SU-DHL-6 (cell line): ENCODE data around the gene SPRTN.

Experiments
- H2AFZ ChIP-seq: fragments of 200-600 bp; sonication (generic); 2 replicates; pipeline ENCODE4 v1.6.1; 2014; ENCODE audit warnings: low read depth, mild to moderate bottlenecking, moderate library complexity, mixed read lengths, antibody characterized with exemption, low read length; ENCODE audit not compliant: severe bottlenecking
- H3F3A ChIP-seq: fragments of 200-600 bp; shearing (Covaris generic); 2 replicates; pipeline ENCODE4 v1.6.0; 2016; ENCODE audit warnings: antibody characterized with exemption, mild to moderate bottlenecking; ENCODE audit not compliant: insufficient read depth
- H3K27ac ChIP-seq: fragments of 200-600 bp; sonication (generic); 2 replicates; pipeline ENCODE4 v1.5.1; 2016; ENCODE audit warnings: low read depth, mild to moderate bottlenecking, low read length, moderate library complexity, mixed read lengths
- H3K27me3 ChIP-seq: fragments of 200-600 bp; sonication (generic), shearing (Covaris generic); 2 replicates; pipeline ENCODE4 v1.6.0; 2014; ENCODE audit warnings: mild to moderate bottlenecking, low read length
- H3K36me3 ChIP-seq: fragments of 200-600 bp; sonication (generic); 2 replicates; pipeline ENCODE4 v1.6.1; 2014; ENCODE audit warnings: mild to moderate bottlenecking, low read length, mixed read lengths
- H3K4me2 ChIP-seq: fragments of 300-600, 200-600 bp; shearing (Covaris generic), sonication (generic); 2 replicates; pipeline ENCODE4 v1.6.0; 2014; ENCODE audit warnings: low read length, low read depth, mild to moderate bottlenecking; ENCODE audit not compliant: poor library complexity, severe bottlenecking
- H3K4me3 ChIP-seq: fragments of 200-600 bp; sonication (generic); 2 replicates; pipeline ENCODE4 v1.5.1; 2014; ENCODE audit warnings: antibody characterized with exemption, low read length, mild to moderate bottlenecking, mixed read lengths; ENCODE audit not compliant: insufficient read depth, poor library complexity, severe bottlenecking
- H3K79me2 ChIP-seq: fragments of 200-600 bp; sonication (generic); 2 replicates; pipeline ENCODE4 v1.6.1; 2014; ENCODE audit warnings: mild to moderate bottlenecking, low read length, moderate library complexity; ENCODE audit not compliant: insufficient read depth
- H3K9ac ChIP-seq: fragments of 200-600 bp; sonication (generic); 2 replicates; pipeline ENCODE4 v1.7.0; 2014; ENCODE audit warnings: mild to moderate bottlenecking, low read length
- H3K9me2 ChIP-seq: fragments of 200-600 bp; sonication (generic); replicated peaks from 2 replicates; pipeline ENCODE4 v1.6.1; 2014; ENCODE audit warnings: low read length; ENCODE audit not compliant: insufficient read depth
- H3K9me3 ChIP-seq: fragments of 200-600 bp; sonication (generic); 2 replicates; pipeline ENCODE4 v1.6.1; 2014; ENCODE audit warnings: low read length, mixed read lengths; ENCODE audit not compliant: insufficient read depth
- H4K20me1 ChIP-seq: fragments of 200-600 bp; sonication (generic); 2 replicates; pipeline ENCODE4 v1.6.1; 2014; ENCODE audit warnings: low read depth, mild to moderate bottlenecking, antibody characterized with exemption, low read length, moderate library complexity, mixed read lengths
- CTCF ChIP-seq: fragments of 200-600 bp; sonication (generic); IDR thresholded peaks from one replicate; pipeline ENCODE4 v1.5.1; 2017; ENCODE audit warnings: antibody characterized with exemption, mild to moderate bottlenecking, low read length, moderate library complexity; ENCODE audit not compliant: insufficient read depth, poor library complexity, severe bottlenecking
- EZH2phosphoT487 ChIP-seq: fragments of 200-600 bp; sonication (generic), shearing (Covaris generic); conservative IDR thresholded peaks from 2 replicates; pipeline ENCODE4 v1.6.1; 2018; ENCODE audit warnings: mild to moderate bottlenecking, antibody characterized with exemption, low read length, moderate library complexity, mixed read lengths

Gene SPRTN

GRCh38 chr1:231327617-231328016 lies 10.5 kb upstream of the SPRTN start:
- no peak overlapping the region for H3K9ac ChIP-seq
- H4K20me1 ChIP-seq, result peaks cover 4% of the 10 kb centered on the region; the same call in 1 of the 2 replicates
- H3K4me3 ChIP-seq, result no peak overlapping the region
- H3K79me2 ChIP-seq, result peaks cover 18% of the 10 kb centered on the region; the same call in 1 of the 2 replicates
- no peaks in the 10 kb centered on the region for H3K9me2 ChIP-seq
- no peaks in the 10 kb centered on the region for H3K36me3 ChIP-seq
- no peaks in the 10 kb centered on the region for H3F3A ChIP-seq
- no peak overlapping the region for H3K4me2 ChIP-seq
- H2AFZ ChIP-seq, result no peak overlapping the region
- no peaks in the 10 kb centered on the region for H3K9me3 ChIP-seq
- H3K27ac ChIP-seq, result no peak overlapping the region
- TF ChIP-seq EZH2phosphoT487, result no peak
- no peak for TF ChIP-seq CTCF
- no peaks in the 10 kb centered on the region for H3K27me3 ChIP-seq

- Histone ChIP-seq H3K36me3 (peaks cover 6% of the 10 kb centered on the region; the same call in 1 of the 2 replicates), H2AFZ (no peak overlapping the region), H3K4me2 (no peak overlapping the region), H3K9me2 (no peaks in the 10 kb centered on the region), H3K79me2 (peaks cover 37% of the 10 kb centered on the region), H3K27ac (no peak overlapping the region), H3K4me3 (no peak overlapping the region), H3F3A (no peaks in the 10 kb centered on the region), H3K9ac (no peak overlapping the region), H3K9me3 (no peaks in the 10 kb centered on the region), H3K27me3 (no peaks in the 10 kb centered on the region), H4K20me1 (peaks cover 17% of the 10 kb centered on the region)
- TF ChIP-seq EZH2phosphoT487 (no peak), CTCF (no peak)
Measured at GRCh38 chr1:231329483-231329882, 8.6 kb upstream of the SPRTN start.

- H3F3A ChIP-seq, result no peaks in the 10 kb centered on the region
- H3K36me3 ChIP-seq, result peaks cover 6% of the 10 kb centered on the region; the same call in 1 of the 2 replicates
- H3K4me3 ChIP-seq, result no peak overlapping the region
- no peak overlapping the region for H3K27ac ChIP-seq
- peaks cover 68% of the 10 kb centered on the region for H3K79me2 ChIP-seq
- H3K9ac ChIP-seq, result no peak overlapping the region
- H3K4me2 ChIP-seq, result peak overlapping the region; percentile 99
- no peaks in the 10 kb centered on the region for H3K27me3 ChIP-seq
- H4K20me1 ChIP-seq, result peaks cover 27% of the 10 kb centered on the region
- TF ChIP-seq CTCF (no peak), EZH2phosphoT487 (no peak)
- no peak overlapping the region for H2AFZ ChIP-seq
- no peaks in the 10 kb centered on the region for H3K9me2 ChIP-seq
- H3K9me3 ChIP-seq, result no peaks in the 10 kb centered on the region
Measured at GRCh38 chr1:231332761-231333160, 5.3 kb upstream of the SPRTN start.
